ENCODE results near the gene GALNTL6. TPM values are rescaled to one million over a fixed set of nuclear protein-coding genes. Genes with fewer than 3 reads are reported as not detected.

The GALNTL6 gene
- total RNA-seq, 1 experiment from 2014 or later = not detected

DNA sequence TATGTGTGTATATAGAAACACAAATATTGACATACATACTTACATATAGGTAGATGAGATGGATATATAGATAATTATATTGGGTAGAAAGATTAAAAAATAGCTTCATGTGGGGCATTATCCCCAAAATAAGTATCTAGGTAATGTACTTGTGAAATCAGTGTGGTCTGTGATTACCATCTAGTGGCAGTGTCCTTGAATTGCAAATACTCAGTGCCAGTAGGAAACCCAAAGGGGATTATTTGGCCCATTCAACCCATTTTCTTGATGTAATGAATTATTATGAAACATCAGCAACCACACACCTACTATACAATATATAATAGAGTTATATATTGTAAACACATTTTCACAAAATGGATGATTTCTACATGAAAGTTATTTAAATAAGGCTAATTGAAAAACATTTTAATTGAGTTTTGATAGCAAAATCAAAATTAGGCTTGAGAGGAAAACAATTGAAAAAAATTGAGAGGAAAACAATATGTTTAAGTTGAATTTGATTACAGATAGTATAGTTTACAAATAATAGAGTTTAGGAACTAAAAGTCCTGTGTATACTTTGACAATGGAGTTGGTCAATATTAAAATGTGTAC lies 389.4 kb downstream of the GALNTL6 start:
- Histone ChIP-seq H3K36me3 (ENCODE audit: control insufficient read depth in 1 of 2, insufficient read depth in 2 of 2, low read length in 2 of 2) (no peaks in the 10 kb centered on the region), H3K27me3 (ENCODE audit: insufficient read depth, low read length) (no peaks in the 10 kb centered on the region), H3K9me3 (ENCODE audit: control insufficient read depth in 1 of 2, insufficient read depth in 1 of 2, low read depth in 1 of 2, low read length in 2 of 2) (no peaks in the 10 kb centered on the region), H3K4me1 (ENCODE audit: control insufficient read depth in 1 of 2, insufficient read depth in 2 of 2, low read length in 2 of 2) (no peaks in the 10 kb centered on the region), H3K4me3 (replicated peaks in 1 of 2; ENCODE audit: low read depth in 1 of 2, low read length in 2 of 2) (no peak overlapping the region), H4K20me1 (ENCODE audit: insufficient read depth) (no peaks in the 10 kb centered on the region), H3K9me2 (ENCODE audit: insufficient read depth) (no peaks in the 10 kb centered on the region), H2AFZ (ENCODE audit: low read depth, low read length, poor library complexity, severe bottlenecking) (no peak overlapping the region), H3K9ac (ENCODE audit: low read length) (no peak overlapping the region), H3K79me2 (ENCODE audit: insufficient read depth, low read length) (no peaks in the 10 kb centered on the region), H3K4me2 (ENCODE audit: low read length) (no peak overlapping the region), H3K27ac (ENCODE audit: low read depth, low read length) (no peak overlapping the region)
- ChIA-PET CTCF (interaction anchor here (0.6 to 1.1 kb wide), 5 partner anchors 168 to 1943 kb away, joined by 3 to 5 read pairs (median 3); no protein-coding TSS in a partner anchor), POLR2A (no interaction called here), RAD21 (ENCODE audit: low non-redundant PET in 1 of 2, low total read pairs in 2 of 2, uncharacterized antibody in 2 of 2, unreplicated experiment in 2 of 2) (interaction anchor here in 1 of 2 experiments (1.0 kb wide), 1 partner anchor 1943 kb away, joined by 3 read pairs; no protein-coding TSS in a partner anchor)
- BruUV-seq (replicated peaks) = no TSS peak
- ATAC-seq = peak; percentile 67
- DNase-seq (ENCODE audit: low read depth, low spot score) = peak; percentile 32
- TF ChIP-seq YY1 (IDR thresholded peaks at IDR 0.05; ENCODE audit: extremely low read depth, insufficient replicate concordance, low read depth, low read length) (no peak), POLR2A (IDR thresholded peaks at IDR 0.05; ENCODE audit: borderline replicate concordance, extremely low read depth, insufficient read depth, insufficient read length) (no peak), SIN3A (IDR thresholded peaks at IDR 0.05; ENCODE audit: low read depth) (no peak), SRF (IDR thresholded peaks at IDR 0.05; ENCODE audit: low read depth) (no peak), SP1 (IDR thresholded peaks at IDR 0.05; ENCODE audit: low read depth) (no peak), EZH2phosphoT487 (IDR thresholded peaks at IDR 0.05; ENCODE audit: borderline replicate concordance) (no peak), ELF1 (IDR thresholded peaks at IDR 0.05; ENCODE audit: borderline replicate concordance, low read depth) (no peak), ZBTB33 (IDR thresholded peaks at IDR 0.05; ENCODE audit: extremely low read depth, insufficient replicate concordance, low read length) (no peak), RAD21 (IDR thresholded peaks at IDR 0.05; ENCODE audit: low read depth) (peak; percentile 83), JUND (IDR thresholded peaks at IDR 0.05) (no peak), TCF7L2 (IDR thresholded peaks at IDR 0.05; ENCODE audit: borderline replicate concordance, extremely low read depth, insufficient read depth, insufficient read length) (no peak), ZFX (IDR thresholded peaks at IDR 0.05) (no peak), CBX3 (IDR thresholded peaks at IDR 0.05; ENCODE audit: low read depth) (no peak), POLR2AphosphoS5 (IDR thresholded peaks at IDR 0.05; ENCODE audit: low read depth, low read length) (no peak)
- TF ChIP-seq, protein P1, sequence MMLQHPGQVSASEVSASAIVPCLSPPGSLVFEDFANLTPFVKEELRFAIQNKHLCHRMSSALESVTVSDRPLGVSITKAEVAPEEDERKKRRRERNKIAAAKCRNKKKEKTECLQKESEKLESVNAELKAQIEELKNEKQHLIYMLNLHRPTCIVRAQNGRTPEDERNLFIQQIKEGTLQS (IDR thresholded peaks at IDR 0.05) = no peak
- TF ChIP-seq, protein P2, sequence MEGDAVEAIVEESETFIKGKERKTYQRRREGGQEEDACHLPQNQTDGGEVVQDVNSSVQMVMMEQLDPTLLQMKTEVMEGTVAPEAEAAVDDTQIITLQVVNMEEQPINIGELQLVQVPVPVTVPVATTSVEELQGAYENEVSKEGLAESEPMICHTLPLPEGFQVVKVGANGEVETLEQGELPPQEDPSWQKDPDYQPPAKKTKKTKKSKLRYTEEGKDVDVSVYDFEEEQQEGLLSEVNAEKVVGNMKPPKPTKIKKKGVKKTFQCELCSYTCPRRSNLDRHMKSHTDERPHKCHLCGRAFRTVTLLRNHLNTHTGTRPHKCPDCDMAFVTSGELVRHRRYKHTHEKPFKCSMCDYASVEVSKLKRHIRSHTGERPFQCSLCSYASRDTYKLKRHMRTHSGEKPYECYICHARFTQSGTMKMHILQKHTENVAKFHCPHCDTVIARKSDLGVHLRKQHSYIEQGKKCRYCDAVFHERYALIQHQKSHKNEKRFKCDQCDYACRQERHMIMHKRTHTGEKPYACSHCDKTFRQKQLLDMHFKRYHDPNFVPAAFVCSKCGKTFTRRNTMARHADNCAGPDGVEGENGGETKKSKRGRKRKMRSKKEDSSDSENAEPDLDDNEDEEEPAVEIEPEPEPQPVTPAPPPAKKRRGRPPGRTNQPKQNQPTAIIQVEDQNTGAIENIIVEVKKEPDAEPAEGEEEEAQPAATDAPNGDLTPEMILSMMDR (IDR thresholded peaks at IDR 0.05 in 2 of 3, conservative IDR thresholded peaks at IDR 0.05 in 1 of 3; ENCODE audit: borderline replicate concordance in 1 of 3, insufficient read depth in 1 of 3, low read depth in 2 of 3, low read length in 2 of 3) = peak; percentile 56 to 75 (median 63)
- intact Hi-C loops (cut with micrococcal nuclease) = loop anchor here (1.0 to 10.0 kb wide), 5 partner anchors 356 to 1942 kb away; no protein-coding TSS in a partner anchor
